NB4 (cell line): Measurements from ENCODE around the gene B4GALT1.

Experiments
- CTCF ChIP-seq: IDR thresholded peaks from one replicate; pipeline ENCODE4 v1.5.1; 2012; ENCODE audit warnings: low read depth, low read length
- MAX ChIP-seq: IDR thresholded peaks from 2 replicates; pipeline ENCODE4 v1.6.1; 2011; ENCODE audit warnings: low read depth, low read length
- MYC ChIP-seq: IDR thresholded peaks from 2 replicates; pipeline ENCODE4 v1.6.1; 2011; ENCODE audit warnings: low read depth, low read length
- POLR2A ChIP-seq: IDR thresholded peaks from 2 replicates; pipeline ENCODE4 v1.6.1; 2011; ENCODE audit warnings: mild to moderate bottlenecking; ENCODE audit not compliant: insufficient read length; ENCODE audit errors: extremely low read depth

GRCh38 chr9:33192493-33193255 lies 25.5 kb upstream of the B4GALT1 start:
- TF ChIP-seq POLR2A = no peak
- TF ChIP-seq CTCF = no peak
- TF ChIP-seq MAX = no peak
- no peak for TF ChIP-seq MYC
